ENCODE data around the gene CCDC85C.

- no peak for TF ChIP-seq REST (IDR thresholded peaks at IDR 0.05; ENCODE audit: unreplicated experiment)
- no peak for TF ChIP-seq CTCF (conservative IDR thresholded peaks at IDR 0.05; ENCODE audit: low read depth in 2 of 2)
- no peak for TF ChIP-seq POLR2AphosphoS5 (IDR thresholded peaks at IDR 0.05; ENCODE audit: low read depth)
- TF ChIP-seq CREB1 (CRISPR knock-in tag; IDR thresholded peaks at IDR 0.05; ENCODE audit: low read depth) = no peak
- TF ChIP-seq EZH2phosphoT487 (IDR thresholded peaks at IDR 0.05; ENCODE audit: unreplicated experiment) = no peak
- TF ChIP-seq EZH2 (IDR thresholded peaks at IDR 0.05; ENCODE audit: low read depth, unreplicated experiment) = no peak
- TF ChIP-seq JUNB (IDR thresholded peaks at IDR 0.05; ENCODE audit: unreplicated experiment) = no peak
- TF ChIP-seq ZNF331 (CRISPR knock-in tag; IDR thresholded peaks at IDR 0.05; ENCODE audit: low read depth) = no peak
These were observed 26.2 kb upstream of the CCDC85C start for GRCh38 chr14:99630202-99630601.
